ENCODE data around the gene C9orf43.

- TF ChIP-seq, protein P1, sequence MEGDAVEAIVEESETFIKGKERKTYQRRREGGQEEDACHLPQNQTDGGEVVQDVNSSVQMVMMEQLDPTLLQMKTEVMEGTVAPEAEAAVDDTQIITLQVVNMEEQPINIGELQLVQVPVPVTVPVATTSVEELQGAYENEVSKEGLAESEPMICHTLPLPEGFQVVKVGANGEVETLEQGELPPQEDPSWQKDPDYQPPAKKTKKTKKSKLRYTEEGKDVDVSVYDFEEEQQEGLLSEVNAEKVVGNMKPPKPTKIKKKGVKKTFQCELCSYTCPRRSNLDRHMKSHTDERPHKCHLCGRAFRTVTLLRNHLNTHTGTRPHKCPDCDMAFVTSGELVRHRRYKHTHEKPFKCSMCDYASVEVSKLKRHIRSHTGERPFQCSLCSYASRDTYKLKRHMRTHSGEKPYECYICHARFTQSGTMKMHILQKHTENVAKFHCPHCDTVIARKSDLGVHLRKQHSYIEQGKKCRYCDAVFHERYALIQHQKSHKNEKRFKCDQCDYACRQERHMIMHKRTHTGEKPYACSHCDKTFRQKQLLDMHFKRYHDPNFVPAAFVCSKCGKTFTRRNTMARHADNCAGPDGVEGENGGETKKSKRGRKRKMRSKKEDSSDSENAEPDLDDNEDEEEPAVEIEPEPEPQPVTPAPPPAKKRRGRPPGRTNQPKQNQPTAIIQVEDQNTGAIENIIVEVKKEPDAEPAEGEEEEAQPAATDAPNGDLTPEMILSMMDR (conservative IDR thresholded peaks at IDR 0.05; ENCODE audit: low read depth in 2 of 2) = no peak
- TF ChIP-seq POLR2AphosphoS5 (IDR thresholded peaks at IDR 0.05; ENCODE audit: low read depth) = no peak
- no peak for TF ChIP-seq STAT1 (IDR thresholded peaks at IDR 0.05; ENCODE audit: unreplicated experiment)
- no peak for TF ChIP-seq EZH2phosphoT487 (IDR thresholded peaks at IDR 0.05; ENCODE audit: unreplicated experiment)
- TF ChIP-seq, protein P2, sequence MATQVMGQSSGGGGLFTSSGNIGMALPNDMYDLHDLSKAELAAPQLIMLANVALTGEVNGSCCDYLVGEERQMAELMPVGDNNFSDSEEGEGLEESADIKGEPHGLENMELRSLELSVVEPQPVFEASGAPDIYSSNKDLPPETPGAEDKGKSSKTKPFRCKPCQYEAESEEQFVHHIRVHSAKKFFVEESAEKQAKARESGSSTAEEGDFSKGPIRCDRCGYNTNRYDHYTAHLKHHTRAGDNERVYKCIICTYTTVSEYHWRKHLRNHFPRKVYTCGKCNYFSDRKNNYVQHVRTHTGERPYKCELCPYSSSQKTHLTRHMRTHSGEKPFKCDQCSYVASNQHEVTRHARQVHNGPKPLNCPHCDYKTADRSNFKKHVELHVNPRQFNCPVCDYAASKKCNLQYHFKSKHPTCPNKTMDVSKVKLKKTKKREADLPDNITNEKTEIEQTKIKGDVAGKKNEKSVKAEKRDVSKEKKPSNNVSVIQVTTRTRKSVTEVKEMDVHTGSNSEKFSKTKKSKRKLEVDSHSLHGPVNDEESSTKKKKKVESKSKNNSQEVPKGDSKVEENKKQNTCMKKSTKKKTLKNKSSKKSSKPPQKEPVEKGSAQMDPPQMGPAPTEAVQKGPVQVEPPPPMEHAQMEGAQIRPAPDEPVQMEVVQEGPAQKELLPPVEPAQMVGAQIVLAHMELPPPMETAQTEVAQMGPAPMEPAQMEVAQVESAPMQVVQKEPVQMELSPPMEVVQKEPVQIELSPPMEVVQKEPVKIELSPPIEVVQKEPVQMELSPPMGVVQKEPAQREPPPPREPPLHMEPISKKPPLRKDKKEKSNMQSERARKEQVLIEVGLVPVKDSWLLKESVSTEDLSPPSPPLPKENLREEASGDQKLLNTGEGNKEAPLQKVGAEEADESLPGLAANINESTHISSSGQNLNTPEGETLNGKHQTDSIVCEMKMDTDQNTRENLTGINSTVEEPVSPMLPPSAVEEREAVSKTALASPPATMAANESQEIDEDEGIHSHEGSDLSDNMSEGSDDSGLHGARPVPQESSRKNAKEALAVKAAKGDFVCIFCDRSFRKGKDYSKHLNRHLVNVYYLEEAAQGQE (IDR thresholded peaks at IDR 0.05; ENCODE audit: unreplicated experiment) = no peak
- no peak for TF ChIP-seq ZNF462 (CRISPR knock-in tag; IDR thresholded peaks at IDR 0.05)
Observed at GRCh38 chr9:113398796-113399195, 11.8 kb upstream of the C9orf43 start.
